SK-N-SH (cell line): ENCODE results near the gene FRMPD1. TPM values are rescaled to one million over a fixed set of nuclear protein-coding genes. Genes with fewer than 3 reads are reported as not detected.

ENCODE experiments used
- CTCF ChIA-PET: fragments of 300-600, 350-600 bp; formaldehyde crosslinking; extraction: SDS; loops from one replicate; lab custom pipeline; 2021; lab: Yijun Ruan, JAX
- POLR2A ChIA-PET: fragments of 350-600 bp; sonication (Branson Sonifier 250); formaldehyde crosslinking; extraction: SDS; loops from one replicate; lab custom pipeline; 2020; ENCODE audit warnings: antibody characterized with exemption, inconsistent platforms; lab: Yijun Ruan, JAX
- DNase-seq: peaks from one replicate; pipeline ENCODE4 v3.0.0; 2012
- H2AFZ ChIP-seq: fragments of 200-600 bp; sonication (generic); 2 replicates; pipeline ENCODE4 v1.8.1; 2016; ENCODE audit warnings: antibody characterized with exemption, mild to moderate bottlenecking, low read depth
- H3F3A ChIP-seq: fragments of 200-600 bp; sonication (generic); replicated peaks from 2 replicates; pipeline ENCODE3; 2016; ENCODE audit warnings: antibody characterized with exemption, mild to moderate bottlenecking; ENCODE audit not compliant: insufficient read depth
- H3K27ac ChIP-seq, 2 experiments: fragments of 200-500 bp in 1 of 2; fragments of 200-600 bp in 1 of 2; sonication (Bioruptor generic) in 1 of 2; sonication (generic), shearing (Covaris generic) in 1 of 2; 2 replicates each; pipeline versions ENCODE4 v1.5.1 to v1.6.1; 2014 to 2016; ENCODE audit warnings: low read depth in 2 of 2, inconsistent platforms in 1 of 2, low read length in 1 of 2, mild to moderate bottlenecking in 1 of 2, mixed read lengths in 1 of 2
- H3K27me3 ChIP-seq: fragments of 200-600 bp; sonication (generic), shearing (Covaris generic); 2 replicates; pipeline ENCODE4 v1.6.1; 2016; ENCODE audit warnings: mixed run types; ENCODE audit not compliant: insufficient read depth
- H3K36me3 ChIP-seq, 2 experiments: fragments of 200-500 bp in 1 of 2; fragments of 200-600 bp in 1 of 2; sonication (Bioruptor generic) in 1 of 2; sonication (generic) in 1 of 2; replicated peaks in 1 of 2; 2 replicates each; pipeline versions ENCODE3 to v1.5.1; 2014 to 2016; ENCODE audit warnings: low read length in 1 of 2, mild to moderate bottlenecking in 1 of 2; ENCODE audit not compliant: insufficient read depth in 2 of 2, control insufficient read depth in 1 of 2
- H3K4me1 ChIP-seq, 2 experiments: fragments of 200-500 bp in 1 of 2; fragments of 200-600 bp in 1 of 2; sonication (Bioruptor generic) in 1 of 2; sonication (generic), shearing (Covaris generic) in 1 of 2; 2 replicates each; pipeline versions ENCODE4 v1.5.1 to v1.6.1; 2014 to 2016; ENCODE audit warnings: low read depth in 1 of 2, low read length in 1 of 2, mixed run types in 1 of 2; ENCODE audit not compliant: insufficient read depth in 2 of 2, control insufficient read depth in 1 of 2
- H3K4me2 ChIP-seq: fragments of 200-600 bp; sonication (generic), shearing (Covaris generic); 2 replicates; pipeline ENCODE4 v1.6.1; 2017; ENCODE audit warnings: mixed run types
- H3K4me3 ChIP-seq, 2 experiments: fragments of 200-500 bp in 1 of 2; fragments of 200-600 bp in 1 of 2; sonication (Bioruptor generic) in 1 of 2; sonication (generic), shearing (Covaris generic) in 1 of 2; 2 replicates each; pipeline versions ENCODE4 v1.5.1 to v1.8.1; 2014 to 2016; ENCODE audit warnings: low read depth in 2 of 2, inconsistent platforms in 1 of 2, low read length in 1 of 2, mild to moderate bottlenecking in 1 of 2, mixed read lengths in 1 of 2, moderate library complexity in 1 of 2
- H3K79me2 ChIP-seq: fragments of 200-600 bp; sonication (generic); 2 replicates; pipeline ENCODE4 v1.8.1; 2017; ENCODE audit warnings: mild to moderate bottlenecking; ENCODE audit not compliant: insufficient read depth
- H3K9ac ChIP-seq: fragments of 200-600 bp; sonication (generic); 2 replicates; pipeline ENCODE4 v1.6.1; 2017; ENCODE audit warnings: mixed run types
- H3K9me2 ChIP-seq: fragments of 200-600 bp; sonication (generic); 2 replicates; pipeline ENCODE4 v1.6.1; 2017; ENCODE audit warnings: mixed run types
- H3K9me3 ChIP-seq: fragments of 200-600 bp; sonication (generic); 2 replicates; pipeline ENCODE4 v1.6.1; 2017; ENCODE audit warnings: mixed run types, mild to moderate bottlenecking, moderate library complexity
- H4K20me1 ChIP-seq: fragments of 200-600 bp; sonication (generic); 2 replicates; pipeline ENCODE4 v1.6.1; 2017; ENCODE audit warnings: mild to moderate bottlenecking, mixed run types; ENCODE audit not compliant: insufficient read depth
- CHD2 ChIP-seq: fragments of 150-350 bp; IDR thresholded peaks from 2 replicates; pipeline ENCODE4 v1.6.1; 2018; ENCODE audit warnings: low read length; ENCODE audit not compliant: partially characterized antibody
- ELF1 ChIP-seq: IDR thresholded peaks from 2 replicates; pipeline ENCODE4 v1.4.0; 2012
- EP300 ChIP-seq, 2 experiments: IDR thresholded peaks; 2 replicates each; pipeline versions ENCODE4 v1.4.0 to v1.6.1; 2012; ENCODE audit warnings: borderline replicate concordance in 1 of 2, low read depth in 1 of 2, low read length in 1 of 2
- FOSL2 ChIP-seq: IDR thresholded peaks from 2 replicates; pipeline ENCODE4 v1.4.0; 2012; ENCODE audit warnings: low read depth, mild to moderate bottlenecking, moderate library complexity, borderline replicate concordance
- GABPA ChIP-seq: IDR thresholded peaks from 2 replicates; pipeline ENCODE4 v1.4.0; 2012; ENCODE audit warnings: low read depth, mild to moderate bottlenecking
- GATA2 ChIP-seq: sonication (generic); formaldehyde crosslinking; IDR thresholded peaks from 2 replicates; pipeline ENCODE4 v1.5.0; 2020; ENCODE audit warnings: mild to moderate bottlenecking, missing genetic modification reagents
- MXI1 ChIP-seq: IDR thresholded peaks from 2 replicates; pipeline ENCODE4 v1.6.1; 2012; ENCODE audit warnings: mild to moderate bottlenecking, low read depth, low read length, improper control_type of control experiment
- RAD21 ChIP-seq: IDR thresholded peaks from 2 replicates; pipeline ENCODE4 v1.6.1; 2012; ENCODE audit warnings: mild to moderate bottlenecking, low read length
- RXRA ChIP-seq: IDR thresholded peaks from 2 replicates; pipeline ENCODE4 v1.4.0; 2012; ENCODE audit warnings: low read depth, mild to moderate bottlenecking, borderline replicate concordance
- SMC3 ChIP-seq: IDR thresholded peaks from 2 replicates; pipeline ENCODE4 v1.6.1; 2012; ENCODE audit warnings: low read depth, low read length, improper control_type of control experiment
- WGBS: methylation state at CpG from one replicate; pipeline ENCODE4 v1.1.6; 2017; ENCODE audit warnings: low lambda C conversion rate; 5-methylcytosine and 5-hydroxymethylcytosine counted together
- polyA plus RNA-seq, 3 experiments: library from polyadenylated mRNA; depleted of rRNA; stranded (reverse); fragments of >200 nt; gene quantifications; 2 replicates each; pipeline ENCODE4 v1.2.3, GENCODE V29; 2012
- TF ChIP-seq, protein P1 (sequence below): fragments of 200-600 bp; sonication (generic); IDR thresholded peaks from 2 replicates; pipeline ENCODE4 v1.6.1; 2017; ENCODE audit warnings: antibody characterized with exemption, mild to moderate bottlenecking, moderate library complexity

Gene FRMPD1
- polyA plus RNA-seq, 1 of the 3 experiments (the other 2 are of a cell fraction), result not detected

DNA sequence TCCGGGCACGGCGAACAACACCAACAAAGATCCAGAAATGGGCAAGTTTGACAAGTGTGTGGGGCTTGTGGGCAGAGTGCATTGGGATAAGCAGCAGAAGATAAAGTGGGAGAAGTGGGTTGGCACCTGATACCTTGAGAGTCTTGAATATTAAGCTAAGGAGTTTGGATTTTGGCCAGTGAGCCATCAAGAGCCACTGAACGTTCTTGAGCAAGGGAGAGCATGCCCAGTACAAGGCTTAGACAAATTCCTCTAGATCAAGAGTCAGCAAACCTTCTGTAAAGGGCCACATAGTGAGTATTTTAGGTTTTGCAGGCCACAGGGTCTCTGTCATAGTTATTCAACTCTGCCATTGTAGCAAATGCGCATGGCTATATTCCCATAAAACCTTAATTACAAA is 76.3 kb downstream of the FRMPD1 start:
- POLR2A ChIA-PET, result no interaction called here
- no peak overlapping the region for H3K4me3 ChIP-seq
- CTCF ChIA-PET, result no interaction called here
- no peak overlapping the region for H3K9ac ChIP-seq
- H2AFZ ChIP-seq, result no peak overlapping the region
- no peak for DNase-seq
- no peaks in the 10 kb centered on the region for H3K9me2 ChIP-seq
- no peaks in the 10 kb centered on the region for H3K9me3 ChIP-seq
- peaks cover 24% of the 10 kb centered on the region for H3K27me3 ChIP-seq
- no peak for TF ChIP-seq SMC3
- no peak for TF ChIP-seq RXRA
- no peak for TF ChIP-seq RAD21
- TF ChIP-seq MXI1, result no peak
- TF ChIP-seq GATA2 (CRISPR knock-in tag), result no peak
- no peak for TF ChIP-seq EP300 (IDR thresholded peaks at IDR 0.05; ENCODE audit: borderline replicate concordance in 1 of 2, low read depth in 1 of 2, low read length in 1 of 2)
- no peak for TF ChIP-seq GABPA
- no peak for TF ChIP-seq CHD2
- TF ChIP-seq, protein P1, sequence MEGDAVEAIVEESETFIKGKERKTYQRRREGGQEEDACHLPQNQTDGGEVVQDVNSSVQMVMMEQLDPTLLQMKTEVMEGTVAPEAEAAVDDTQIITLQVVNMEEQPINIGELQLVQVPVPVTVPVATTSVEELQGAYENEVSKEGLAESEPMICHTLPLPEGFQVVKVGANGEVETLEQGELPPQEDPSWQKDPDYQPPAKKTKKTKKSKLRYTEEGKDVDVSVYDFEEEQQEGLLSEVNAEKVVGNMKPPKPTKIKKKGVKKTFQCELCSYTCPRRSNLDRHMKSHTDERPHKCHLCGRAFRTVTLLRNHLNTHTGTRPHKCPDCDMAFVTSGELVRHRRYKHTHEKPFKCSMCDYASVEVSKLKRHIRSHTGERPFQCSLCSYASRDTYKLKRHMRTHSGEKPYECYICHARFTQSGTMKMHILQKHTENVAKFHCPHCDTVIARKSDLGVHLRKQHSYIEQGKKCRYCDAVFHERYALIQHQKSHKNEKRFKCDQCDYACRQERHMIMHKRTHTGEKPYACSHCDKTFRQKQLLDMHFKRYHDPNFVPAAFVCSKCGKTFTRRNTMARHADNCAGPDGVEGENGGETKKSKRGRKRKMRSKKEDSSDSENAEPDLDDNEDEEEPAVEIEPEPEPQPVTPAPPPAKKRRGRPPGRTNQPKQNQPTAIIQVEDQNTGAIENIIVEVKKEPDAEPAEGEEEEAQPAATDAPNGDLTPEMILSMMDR, result no peak
- no peak for TF ChIP-seq FOSL2
- no peak overlapping the region for H3K27ac ChIP-seq
- no peaks in the 10 kb centered on the region for H3K79me2 ChIP-seq
- H3K4me1 ChIP-seq, result peaks cover 0 to 11% of the 10 kb centered on the region in 2 experiments; a peak in 1 of 4 replicates
- H3K4me2 ChIP-seq, result no peak overlapping the region
- WGBS, result 82% methylated on average over 5 of the region's 5 CpGs
- H3F3A ChIP-seq, result no peaks in the 10 kb centered on the region
- H3K36me3 ChIP-seq, result no peaks in the 10 kb centered on the region
- H4K20me1 ChIP-seq, result no peaks in the 10 kb centered on the region

GRCh38 chr9:37729499-37729898 is 78.7 kb downstream of the FRMPD1 start:
- no peak for DNase-seq
- Histone ChIP-seq H2AFZ (no peak overlapping the region), H3K36me3 (no peaks in the 10 kb centered on the region), H3K9me3 (no peaks in the 10 kb centered on the region), H3K27ac (no peak overlapping the region), H3K9me2 (no peaks in the 10 kb centered on the region), H3K79me2 (no peaks in the 10 kb centered on the region), H3K4me2 (no peak overlapping the region), H3K4me3 (no peak overlapping the region), H3K9ac (no peak overlapping the region), H3K27me3 (peaks cover 49% of the 10 kb centered on the region), H4K20me1 (no peaks in the 10 kb centered on the region), H3F3A (no peaks in the 10 kb centered on the region), H3K4me1 (peaks cover 0 to 21% of the 10 kb centered on the region in 2 experiments; a peak in 1 of 4 replicates)
- no peak for TF ChIP-seq ELF1
- no peak for TF ChIP-seq EP300 (IDR thresholded peaks at IDR 0.05; ENCODE audit: borderline replicate concordance in 1 of 2, low read depth in 1 of 2, low read length in 1 of 2)
- TF ChIP-seq, protein P1, result no peak
- TF ChIP-seq GATA2 (CRISPR knock-in tag), result no peak
- WGBS, result 88% methylated on average over 8 of the region's 9 CpGs
- ChIA-PET CTCF (interaction anchor here (0.7 to 1.1 kb wide), 2 partner anchors 14 to 79 kb away, joined by 3 to 4 read pairs; no protein-coding TSS in a partner anchor), POLR2A (no interaction called here)
